ENCODE results near the gene HSDL1. TPM values are rescaled to one million over a fixed set of nuclear protein-coding genes. Genes with fewer than 3 reads are reported as not detected.

The HSDL1 gene
- total RNA-seq, 2 experiments from 2014 or later, result 5.8 to 7.5 TPM

DNA sequence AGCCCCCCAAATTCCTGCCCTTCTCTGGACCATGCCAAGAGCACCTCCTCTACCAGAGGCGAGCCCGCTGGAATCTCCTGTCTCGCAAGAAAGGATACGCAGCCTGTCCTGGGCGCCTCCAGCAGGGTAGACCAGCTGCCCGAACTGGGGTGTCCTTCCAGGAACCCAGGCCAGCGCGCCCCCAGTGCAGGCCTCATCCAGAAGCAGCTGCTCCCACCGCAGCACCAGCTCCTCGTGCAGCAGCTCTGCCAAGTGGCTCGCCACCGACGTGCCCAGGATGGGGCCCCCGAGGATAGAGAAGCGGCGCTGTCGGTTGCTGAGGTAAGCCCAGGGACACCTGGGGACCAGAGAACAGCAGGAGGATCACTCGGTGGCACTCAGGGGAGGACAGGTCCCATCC lies 37.1 kb upstream of the HSDL1 start:
- Mint-ChIP-seq H3K9me3 (no peaks in the 10 kb centered on the region), H3K4me3 (no peak overlapping the region), H3K36me3 (ENCODE audit: low read depth) (peaks cover 10% of the 10 kb centered on the region), H3K27me3 (ENCODE audit: low read depth) (no peaks in the 10 kb centered on the region), H3K27ac (no peak overlapping the region), H3K4me1 (ENCODE audit: low read depth) (peaks cover 32% of the 10 kb centered on the region)
- CTCF ChIA-PET, result interaction anchor here (0.6 kb wide), 1 partner anchor 1825 kb away, joined by 3 read pairs; no protein-coding TSS in a partner anchor
- intact Hi-C loops (cut with micrococcal nuclease), result no loop called here
- no peak for DNase-seq

DNA sequence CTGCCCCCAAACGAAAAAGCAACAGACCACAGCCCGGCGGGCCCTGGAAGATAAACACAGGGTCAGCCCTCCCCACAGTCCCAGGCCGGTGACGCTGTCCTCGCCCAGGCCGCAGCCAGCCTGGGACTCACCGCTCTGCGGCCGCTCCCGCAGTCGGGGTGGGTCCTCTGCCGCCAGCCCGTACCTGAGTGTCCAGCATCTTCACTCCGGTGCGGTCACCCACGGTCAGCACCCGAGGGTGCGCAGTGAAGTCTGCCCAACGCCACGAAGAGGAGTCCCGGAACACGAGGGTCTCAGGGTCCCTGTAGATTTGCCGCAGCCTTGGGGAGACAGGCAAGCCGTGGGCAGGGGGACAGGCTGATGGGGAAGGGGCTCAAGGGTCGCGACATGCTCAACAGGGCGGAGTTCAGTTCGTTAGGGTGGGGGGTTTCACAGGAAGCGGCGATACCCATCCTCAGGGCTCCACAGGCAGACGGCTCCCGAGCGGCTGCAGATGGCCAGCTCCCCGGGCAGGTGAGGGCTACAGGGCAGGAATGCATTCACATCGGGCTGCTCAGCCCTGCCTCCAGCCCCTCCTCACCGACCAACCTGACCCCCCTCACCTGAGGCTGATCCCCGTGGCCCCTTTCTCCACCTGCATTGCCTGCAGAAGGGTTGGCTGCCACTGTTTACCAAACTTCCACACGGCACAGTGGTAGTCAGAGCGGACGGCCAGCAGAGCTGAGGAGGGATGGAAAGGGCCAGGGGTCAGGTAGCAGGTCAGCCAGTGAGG lies 36.4 kb upstream of the HSDL1 start:
- intact Hi-C loops (cut with micrococcal nuclease), result no loop called here

DNA sequence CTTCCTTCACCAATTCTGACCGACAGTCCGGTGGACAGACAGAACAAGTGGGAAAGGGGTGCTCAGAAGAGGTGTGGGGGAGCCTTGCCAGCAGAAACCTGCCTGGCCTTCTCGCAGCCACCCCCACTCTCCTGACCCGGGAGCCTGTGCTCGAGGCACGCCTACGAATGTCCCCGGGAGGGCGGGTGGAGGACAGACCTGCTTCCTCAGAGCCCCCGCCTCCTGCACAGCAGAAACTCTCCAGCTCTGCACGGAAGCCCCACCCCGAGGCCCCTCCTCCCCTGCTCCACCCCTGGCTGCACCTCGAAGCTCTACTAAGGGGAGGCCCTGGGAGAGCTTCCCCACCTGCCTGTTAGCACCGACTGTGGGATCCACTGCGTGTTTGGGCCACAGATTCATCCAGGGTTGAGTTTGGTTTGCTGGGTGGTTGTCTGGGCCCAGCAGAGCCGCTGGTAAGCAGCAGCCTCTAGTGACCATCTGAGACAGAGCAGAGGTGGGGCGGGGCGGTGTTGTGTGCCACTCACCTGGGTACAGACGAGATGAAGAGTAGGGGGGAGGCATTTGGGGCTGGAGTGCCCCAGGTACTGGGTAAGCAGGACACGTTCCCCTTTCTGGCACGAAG lies 35.7 kb upstream of the HSDL1 start:
- no peaks in the 10 kb centered on the region for H3K27me3 Mint-ChIP-seq (ENCODE audit: low read depth)
- intact Hi-C loops (cut with micrococcal nuclease), result no loop called here
- peaks cover 26% of the 10 kb centered on the region for H3K4me1 Mint-ChIP-seq (ENCODE audit: low read depth)
- H3K27ac Mint-ChIP-seq, result no peak overlapping the region
- H3K4me3 Mint-ChIP-seq, result no peak overlapping the region
- no peak for DNase-seq
- CTCF ChIA-PET, result no interaction called here
- H3K36me3 Mint-ChIP-seq (ENCODE audit: low read depth), result peaks cover 8% of the 10 kb centered on the region
- no peaks in the 10 kb centered on the region for H3K9me3 Mint-ChIP-seq

More for the DNA sequence above, 36.4 kb upstream of the HSDL1 start:
- Mint-ChIP-seq H3K4me1 (ENCODE audit: low read depth) (peaks cover 30% of the 10 kb centered on the region), H3K36me3 (ENCODE audit: low read depth) (peaks cover 8% of the 10 kb centered on the region), H3K27me3 (ENCODE audit: low read depth) (no peaks in the 10 kb centered on the region), H3K27ac (no peak overlapping the region), H3K9me3 (no peaks in the 10 kb centered on the region), H3K4me3 (no peak overlapping the region)
- DNase-seq, result no peak
- CTCF ChIA-PET, result no interaction called here

DNA sequence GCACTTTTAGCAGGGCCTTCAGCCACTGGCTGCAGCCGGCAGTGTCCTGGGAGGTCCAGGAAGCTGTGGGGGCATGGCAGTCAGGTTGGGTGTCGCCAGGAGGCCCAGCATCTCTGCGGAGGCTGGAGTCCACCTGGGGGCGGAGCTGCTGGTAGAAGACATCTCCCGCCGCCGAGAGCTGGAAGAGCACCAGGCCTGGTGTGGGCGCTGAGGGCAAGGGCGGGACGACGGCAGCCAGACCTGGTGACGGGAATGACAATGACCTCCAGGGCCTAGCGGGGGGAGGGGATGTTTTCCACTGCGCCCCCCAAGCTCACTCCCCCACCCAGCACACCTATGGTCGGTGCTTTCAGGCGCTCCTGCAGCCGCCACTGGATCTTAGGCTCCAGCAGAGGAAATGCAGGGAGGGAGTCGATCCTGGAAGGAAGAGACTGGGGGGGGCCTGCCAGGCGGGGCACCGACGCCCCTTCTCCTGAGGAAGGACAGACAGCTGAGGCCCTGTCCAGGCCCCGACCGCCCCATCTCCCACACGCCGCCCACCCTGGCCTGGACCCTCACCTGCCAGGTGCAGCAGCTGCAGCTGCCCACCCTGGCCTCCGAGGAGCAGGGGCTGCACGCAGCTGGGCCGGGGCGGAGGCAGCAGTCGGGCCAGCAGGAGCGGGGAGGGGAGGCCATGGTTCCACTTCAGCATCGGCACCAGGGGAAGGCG lies 34.8 kb upstream of the HSDL1 start:
- Mint-ChIP-seq H3K4me3 (no peak overlapping the region), H3K9me3 (no peaks in the 10 kb centered on the region), H3K27ac (no peak overlapping the region), H3K4me1 (ENCODE audit: low read depth) (peaks cover 23% of the 10 kb centered on the region), H3K27me3 (ENCODE audit: low read depth) (no peaks in the 10 kb centered on the region), H3K36me3 (ENCODE audit: low read depth) (peaks cover 8% of the 10 kb centered on the region)
- intact Hi-C loops (cut with micrococcal nuclease), result no loop called here
- CTCF ChIA-PET, result interaction anchor here (0.9 to 1.2 kb wide), 2 partner anchors 94 to 117 kb away, joined by 3 read pairs; no protein-coding TSS in a partner anchor
- DNase-seq, result no peak

DNA sequence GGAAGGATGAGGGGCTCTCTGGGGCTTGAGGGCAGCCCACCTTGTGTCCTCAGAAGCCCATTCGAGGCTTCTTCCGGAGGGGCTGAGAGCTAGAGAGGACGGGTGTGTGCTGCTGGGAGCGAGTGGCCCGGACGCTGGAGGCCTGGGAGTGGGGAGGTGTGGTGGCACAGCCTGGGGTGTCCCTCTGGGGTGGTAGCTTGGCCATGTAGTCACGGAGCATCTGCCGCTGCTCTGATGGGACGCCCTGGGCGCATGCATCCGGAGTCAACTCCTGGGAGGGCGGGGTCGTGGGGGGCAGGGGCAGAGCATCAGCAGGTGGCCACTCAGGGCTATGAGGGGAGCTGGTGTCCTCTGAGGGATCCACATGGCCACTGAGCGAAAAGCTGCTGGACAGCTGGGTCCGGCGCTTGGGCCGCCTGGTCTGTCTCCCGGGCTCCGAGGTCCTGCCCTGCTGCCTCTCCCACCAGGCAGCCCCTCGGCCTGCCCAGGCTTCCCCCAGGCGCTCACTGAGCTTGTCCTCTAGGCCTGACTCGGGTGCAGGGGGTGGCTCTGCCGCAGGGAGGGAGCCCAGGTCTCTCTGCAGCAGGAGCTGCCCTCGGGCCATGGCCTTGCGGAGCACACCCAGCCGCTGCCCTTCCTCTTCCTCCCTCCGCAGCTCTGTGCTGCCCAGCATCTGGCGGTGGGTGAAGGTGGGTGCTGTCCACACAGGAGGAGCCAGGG lies 34.1 kb upstream of the HSDL1 start:
- peak overlapping the region; percentile 81 for H3K27ac Mint-ChIP-seq
- CTCF ChIA-PET, result interaction anchor here (0.7 to 1.2 kb wide), 4 partner anchors 8 to 116 kb away, joined by 3 read pairs; partner anchors contain the start of gene TAF1C
- intact Hi-C loops (cut with micrococcal nuclease), result no loop called here
- no peak overlapping the region for H3K4me3 Mint-ChIP-seq
- no peaks in the 10 kb centered on the region for H3K9me3 Mint-ChIP-seq
- H3K4me1 Mint-ChIP-seq (ENCODE audit: low read depth), result peaks cover 17% of the 10 kb centered on the region
- no peaks in the 10 kb centered on the region for H3K27me3 Mint-ChIP-seq (ENCODE audit: low read depth)
- H3K36me3 Mint-ChIP-seq (ENCODE audit: low read depth), result peaks cover 8% of the 10 kb centered on the region
- DNase-seq, result no peak

DNA sequence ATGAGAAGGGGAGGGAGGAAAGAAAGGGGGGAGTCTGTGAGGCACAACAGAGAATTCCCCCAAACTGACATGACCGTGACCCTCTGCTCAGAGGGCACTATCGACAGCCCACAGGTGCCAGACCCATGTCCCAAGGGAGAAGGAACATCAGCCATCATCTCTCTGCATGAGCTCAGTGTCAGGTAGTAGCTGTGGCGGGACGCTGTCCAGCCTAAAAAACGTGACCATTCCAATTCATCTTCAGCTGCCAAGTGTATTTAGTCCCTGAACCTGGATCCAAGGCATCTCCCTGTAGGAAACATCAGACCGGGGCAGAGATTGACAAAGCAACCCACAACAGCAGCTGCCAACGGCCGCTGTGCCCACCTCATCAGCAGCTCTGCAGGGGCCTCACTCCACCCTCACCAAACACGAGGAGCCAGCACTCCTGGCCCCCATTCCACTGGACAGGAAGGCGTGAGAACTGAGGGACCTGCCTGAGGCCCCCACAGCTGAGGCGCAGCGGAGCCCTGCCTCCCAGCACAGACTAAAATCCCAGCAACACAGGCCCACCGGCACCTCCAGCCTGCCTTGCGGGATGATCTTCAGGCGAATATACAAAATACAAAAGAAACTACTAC lies 33.3 kb upstream of the HSDL1 start:
- Mint-ChIP-seq H3K36me3 (ENCODE audit: low read depth) (peaks cover 8% of the 10 kb centered on the region), H3K9me3 (no peaks in the 10 kb centered on the region), H3K27ac (peak overlapping the region; percentile 81), H3K4me1 (ENCODE audit: low read depth) (peaks cover 17% of the 10 kb centered on the region), H3K4me3 (no peak overlapping the region), H3K27me3 (ENCODE audit: low read depth) (no peaks in the 10 kb centered on the region)
- CTCF ChIA-PET, result interaction anchor here (0.7 to 7.1 kb wide), 4 partner anchors 9 to 101 kb away, joined by 3 to 138 read pairs (median 6); partner anchors contain the start of gene TAF1C
- DNase-seq, result no peak
- intact Hi-C loops (cut with micrococcal nuclease), result no loop called here

DNA sequence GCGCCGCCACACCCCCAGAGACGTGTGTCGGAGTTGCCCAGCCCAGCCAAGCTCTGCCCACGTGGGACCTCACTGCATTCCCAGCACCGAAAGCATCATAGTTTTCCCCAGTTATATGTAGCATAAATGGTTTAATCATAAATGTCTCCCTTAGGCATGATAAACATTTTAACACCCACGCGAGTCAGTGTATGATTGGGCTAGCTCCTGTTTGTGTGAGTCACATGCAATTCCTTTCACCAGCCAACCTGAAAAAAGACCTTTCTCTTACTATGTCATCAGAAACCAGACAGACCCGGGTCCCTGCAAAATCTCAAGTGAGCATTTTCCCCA lies 32.7 kb upstream of the HSDL1 start:
- Mint-ChIP-seq H3K27me3 (ENCODE audit: low read depth) (no peaks in the 10 kb centered on the region), H3K36me3 (ENCODE audit: low read depth) (peaks cover 5% of the 10 kb centered on the region), H3K27ac (peak overlapping the region; percentile 81), H3K4me1 (ENCODE audit: low read depth) (peaks cover 17% of the 10 kb centered on the region), H3K4me3 (no peak overlapping the region), H3K9me3 (no peaks in the 10 kb centered on the region)
- DNase-seq, result peak; percentile 26
- intact Hi-C loops (cut with micrococcal nuclease), result no loop called here
- CTCF ChIA-PET, result interaction anchor here (1.3 to 7.1 kb wide), 2 partner anchors 9 to 91 kb away, joined by 8 to 138 read pairs; partner anchors contain the start of gene TAF1C

DNA sequence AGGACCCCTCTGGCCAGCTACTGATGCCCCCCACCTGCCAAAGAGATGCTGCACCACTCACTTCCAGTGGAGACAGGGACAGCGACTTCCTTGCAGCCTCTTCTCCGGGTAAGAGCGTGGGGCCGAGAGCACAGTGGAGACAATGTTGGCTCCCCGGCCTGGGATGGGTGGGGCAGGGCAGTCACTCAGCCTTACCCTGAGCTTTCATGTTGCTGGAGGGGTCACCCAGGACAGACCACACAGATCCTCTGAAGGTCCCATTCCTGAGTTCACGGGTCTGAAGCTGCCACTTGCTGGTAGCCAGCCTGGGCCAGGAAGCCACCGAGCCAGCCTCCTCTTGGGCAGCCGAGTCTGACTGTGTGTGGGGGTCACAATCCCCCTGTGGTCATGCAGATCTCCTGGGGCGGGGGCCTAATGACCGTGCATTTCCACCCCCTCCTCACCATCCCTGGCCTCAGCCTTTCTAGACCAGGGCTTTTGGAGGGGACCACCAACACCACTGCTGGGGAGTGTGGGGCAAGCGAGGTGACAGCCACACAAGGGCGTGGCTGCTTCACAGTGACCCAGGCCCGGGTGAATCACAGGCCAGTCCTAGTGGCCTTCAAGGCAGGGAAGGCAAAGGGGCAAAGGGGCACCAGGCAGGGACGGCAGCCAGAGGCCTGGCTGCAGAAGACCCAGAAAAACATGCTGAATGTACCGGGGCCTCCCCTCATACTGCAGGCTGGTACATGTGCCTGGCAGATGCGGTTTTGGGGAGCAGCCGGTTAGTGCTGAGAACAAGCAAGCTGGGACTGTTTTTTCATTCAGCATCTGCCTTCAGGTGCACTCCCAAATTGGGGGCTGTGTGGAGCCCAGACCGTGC lies 31.4 kb upstream of the HSDL1 start:
- CTCF ChIA-PET, result interaction anchor here (0.7 to 7.1 kb wide), 24 partner anchors 9 to 249 kb away, joined by 3 to 138 read pairs (median 4); partner anchors contain the start of genes MBTPS1 and TAF1C
- H3K9me3 Mint-ChIP-seq, result no peaks in the 10 kb centered on the region
- H3K4me3 Mint-ChIP-seq, result no peak overlapping the region
- H3K27me3 Mint-ChIP-seq (ENCODE audit: low read depth), result no peaks in the 10 kb centered on the region
- peaks cover 17% of the 10 kb centered on the region for H3K4me1 Mint-ChIP-seq (ENCODE audit: low read depth)
- peaks cover 4% of the 10 kb centered on the region for H3K36me3 Mint-ChIP-seq (ENCODE audit: low read depth)
- no peak for DNase-seq
- intact Hi-C loops (cut with micrococcal nuclease), result no loop called here
- no peak overlapping the region for H3K27ac Mint-ChIP-seq

DNA sequence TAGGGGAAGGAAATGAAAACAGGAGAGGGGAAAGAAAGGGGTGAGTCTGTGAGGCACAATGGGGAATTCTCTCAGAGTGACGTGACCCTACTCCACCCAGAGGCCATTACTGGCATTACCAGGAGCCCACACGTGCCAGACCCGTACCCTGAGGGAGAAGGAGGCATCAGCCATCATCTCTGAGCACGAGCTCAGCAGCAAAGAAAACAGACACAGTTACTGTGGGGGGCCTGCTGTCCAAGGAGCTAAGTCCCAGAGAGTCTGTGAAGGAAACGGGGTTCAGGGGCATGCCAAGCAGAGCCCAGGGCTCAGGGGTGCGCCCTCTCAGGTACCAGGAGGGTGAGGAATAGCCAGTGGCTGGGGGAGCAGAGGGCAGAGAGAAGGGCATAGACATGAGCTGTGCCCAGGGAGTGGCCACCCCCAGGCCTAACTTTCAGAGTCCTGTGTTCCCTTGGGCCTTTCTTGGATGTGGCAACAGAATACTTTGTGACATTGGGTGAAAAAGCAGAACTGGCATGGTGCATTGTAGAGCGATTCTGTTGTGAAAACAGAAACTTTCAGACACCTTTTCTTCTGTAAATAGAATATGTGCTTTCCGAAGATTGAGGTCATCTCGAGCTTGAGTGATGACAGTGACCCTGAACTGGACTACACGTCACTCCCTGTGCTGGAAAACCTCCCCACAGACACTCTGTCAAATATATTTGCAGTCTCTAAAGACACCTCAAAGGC lies 30.5 kb upstream of the HSDL1 start:
- Mint-ChIP-seq H3K9me3 (no peaks in the 10 kb centered on the region), H3K4me1 (ENCODE audit: low read depth) (peaks cover 17% of the 10 kb centered on the region), H3K27me3 (ENCODE audit: low read depth) (no peaks in the 10 kb centered on the region), H3K27ac (no peak overlapping the region), H3K4me3 (no peak overlapping the region), H3K36me3 (ENCODE audit: low read depth) (peaks cover 3% of the 10 kb centered on the region)
- intact Hi-C loops (cut with micrococcal nuclease), result loop anchor here (1.0 to 2.0 kb wide), 3 partner anchors 31 to 219 kb away; partner anchors contain the start of genes DNAAF1 and HSDL1
- CTCF ChIA-PET, result interaction anchor here (0.6 to 7.1 kb wide), 31 partner anchors 9 to 309 kb away, joined by 3 to 138 read pairs (median 4); partner anchors contain the start of genes MBTPS1 and TAF1C
- DNase-seq, result peak; percentile 83

DNA sequence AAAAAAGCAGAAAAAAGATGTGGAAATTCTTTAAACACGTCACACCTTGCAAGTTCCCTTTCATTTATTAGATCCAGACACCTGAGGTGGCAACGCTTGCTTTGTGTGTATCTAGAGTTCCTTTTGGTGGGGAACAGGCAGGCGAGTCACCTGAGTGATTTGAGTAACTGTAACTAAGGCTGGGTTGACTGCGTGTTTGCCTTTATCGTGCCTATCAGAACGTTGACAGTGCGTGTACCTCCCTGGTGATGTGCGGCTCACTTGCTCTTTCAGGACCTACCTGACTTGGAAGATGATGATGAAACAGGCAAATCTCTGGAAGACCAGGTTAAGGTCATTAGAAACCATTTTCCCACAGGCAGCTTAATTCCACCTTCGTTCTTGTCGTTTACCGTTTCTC lies 29.4 kb upstream of the HSDL1 start:
- Mint-ChIP-seq H3K27ac (no peak overlapping the region), H3K27me3 (ENCODE audit: low read depth) (peaks cover 2% of the 10 kb centered on the region), H3K9me3 (no peaks in the 10 kb centered on the region), H3K4me3 (no peak overlapping the region), H3K4me1 (ENCODE audit: low read depth) (peaks cover 17% of the 10 kb centered on the region), H3K36me3 (ENCODE audit: low read depth) (peaks cover 3% of the 10 kb centered on the region)
- intact Hi-C loops (cut with micrococcal nuclease), result loop anchor here (2.0 kb wide), 1 partner anchor 30 kb away; the partner anchor contains the start of genes DNAAF1 and HSDL1
- CTCF ChIA-PET, result interaction anchor here (0.6 to 7.1 kb wide), 16 partner anchors 8 to 218 kb away, joined by 3 to 138 read pairs (median 6); partner anchors contain the start of genes MBTPS1 and TAF1C
- no peak for DNase-seq
